ENCODE results near the gene PTBP3.

The PTBP3 gene

DNA sequence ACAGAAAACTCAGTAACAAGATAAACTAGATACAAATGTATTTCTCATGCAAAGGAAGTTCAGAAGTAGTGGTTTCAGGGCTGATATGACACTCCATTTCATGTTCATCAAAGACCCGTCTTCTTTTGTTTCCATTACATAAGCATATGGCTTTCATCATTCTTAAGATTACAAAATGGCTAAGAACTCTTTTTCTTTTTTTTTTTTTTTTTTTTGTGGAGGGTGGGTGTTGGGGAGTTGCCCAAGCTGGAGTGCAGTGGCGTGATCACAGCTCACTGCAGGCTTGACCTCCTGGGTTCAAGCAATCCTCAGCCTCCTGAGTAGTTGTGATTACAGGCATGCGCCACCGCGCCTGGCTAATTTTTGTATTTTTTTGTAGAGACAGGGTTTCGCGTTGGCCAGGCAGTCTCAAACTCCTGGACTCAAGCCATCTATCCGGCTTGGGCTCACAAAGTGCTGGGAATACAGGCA, 22.0 kb upstream of the PTBP3 start:
- DNase-seq = no peak

DNA sequence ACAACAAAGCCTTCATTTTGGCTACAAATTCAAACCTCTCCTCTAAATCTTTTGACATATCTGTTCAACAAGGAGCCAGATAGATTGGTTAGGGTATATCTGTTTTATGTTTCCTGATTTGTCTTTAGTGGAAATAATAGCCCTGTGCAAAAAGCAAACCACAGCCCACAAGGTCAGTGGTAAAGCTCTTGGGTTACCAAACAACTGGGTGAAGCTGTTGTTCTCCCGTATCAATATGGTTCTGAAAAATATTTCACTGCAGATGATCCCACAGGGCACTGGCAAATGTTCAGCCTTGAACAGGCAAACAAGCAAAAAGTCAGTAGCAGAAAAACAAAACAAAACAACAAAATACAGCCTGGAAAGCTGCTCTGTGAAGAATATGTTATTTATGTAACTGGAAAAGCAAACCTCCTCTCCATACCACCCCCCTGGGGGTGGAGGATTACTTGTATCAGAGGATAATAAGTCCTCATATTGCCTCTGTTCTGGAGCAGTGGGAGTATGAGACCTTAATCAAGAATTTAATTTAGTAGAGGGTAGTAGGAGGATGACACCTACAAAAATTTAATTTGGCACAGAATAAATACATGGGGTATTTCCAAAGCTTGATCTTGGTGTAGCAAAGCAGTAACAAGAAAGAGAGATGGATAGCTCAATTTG, 20.8 kb upstream of the PTBP3 start:
- DNase-seq = no peak

DNA sequence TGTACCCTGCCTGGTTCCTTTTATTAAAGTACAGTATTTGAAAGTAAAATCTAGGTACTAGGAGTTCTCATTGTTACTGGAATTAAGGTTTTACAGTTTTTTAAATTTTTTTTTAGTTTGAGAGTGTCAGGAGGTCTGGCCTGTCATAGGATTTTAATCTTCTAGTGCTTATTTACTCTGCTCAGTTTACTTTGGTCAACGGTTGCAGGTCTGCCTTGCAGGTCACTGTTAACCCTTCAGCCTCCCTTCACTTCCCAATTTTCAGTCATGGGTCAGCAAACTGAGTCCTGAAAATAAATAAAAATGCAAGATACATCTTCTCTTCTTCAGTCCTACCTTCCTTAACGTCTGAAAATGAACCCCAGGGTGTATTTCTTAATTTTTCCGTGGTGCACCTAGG, 18.8 kb upstream of the PTBP3 start:
- DNase-seq = no peak

DNA sequence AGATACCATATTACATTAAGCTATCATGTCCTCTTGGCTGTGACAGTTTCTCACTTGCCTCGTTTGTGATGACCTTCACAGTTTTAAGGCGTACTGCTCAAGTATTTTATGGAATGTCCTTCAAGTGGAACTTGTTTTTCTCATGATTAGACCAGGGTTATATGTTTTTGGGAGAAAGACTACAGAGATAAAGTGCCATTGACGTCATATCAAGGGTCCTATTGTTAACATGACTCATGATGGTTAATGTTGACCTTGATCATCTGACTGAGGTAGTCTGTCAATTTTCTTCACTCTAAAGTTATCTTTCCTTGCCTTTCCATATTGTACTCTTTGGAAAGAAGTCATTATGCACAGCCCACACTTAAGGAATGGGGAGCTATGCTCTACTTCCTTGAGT, 17.8 kb upstream of the PTBP3 start:
- DNase-seq = no peak

DNA sequence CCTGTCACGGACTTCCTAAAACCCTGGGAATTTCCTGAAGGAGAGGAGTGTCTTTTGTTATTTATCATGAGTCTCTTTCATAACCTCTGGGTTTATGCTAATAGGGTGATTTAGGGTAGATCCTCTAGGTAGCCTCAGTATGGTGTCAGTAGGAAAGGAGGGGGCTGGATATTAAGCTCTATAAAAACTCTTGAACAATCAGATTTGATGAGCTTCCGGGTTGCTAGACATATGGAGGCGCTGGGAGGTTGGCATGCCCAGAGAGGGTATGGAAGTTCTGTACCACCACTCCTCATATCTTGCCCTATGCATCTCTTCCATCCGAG, 15.6 kb upstream of the PTBP3 start:
- DNase-seq = no peak

DNA sequence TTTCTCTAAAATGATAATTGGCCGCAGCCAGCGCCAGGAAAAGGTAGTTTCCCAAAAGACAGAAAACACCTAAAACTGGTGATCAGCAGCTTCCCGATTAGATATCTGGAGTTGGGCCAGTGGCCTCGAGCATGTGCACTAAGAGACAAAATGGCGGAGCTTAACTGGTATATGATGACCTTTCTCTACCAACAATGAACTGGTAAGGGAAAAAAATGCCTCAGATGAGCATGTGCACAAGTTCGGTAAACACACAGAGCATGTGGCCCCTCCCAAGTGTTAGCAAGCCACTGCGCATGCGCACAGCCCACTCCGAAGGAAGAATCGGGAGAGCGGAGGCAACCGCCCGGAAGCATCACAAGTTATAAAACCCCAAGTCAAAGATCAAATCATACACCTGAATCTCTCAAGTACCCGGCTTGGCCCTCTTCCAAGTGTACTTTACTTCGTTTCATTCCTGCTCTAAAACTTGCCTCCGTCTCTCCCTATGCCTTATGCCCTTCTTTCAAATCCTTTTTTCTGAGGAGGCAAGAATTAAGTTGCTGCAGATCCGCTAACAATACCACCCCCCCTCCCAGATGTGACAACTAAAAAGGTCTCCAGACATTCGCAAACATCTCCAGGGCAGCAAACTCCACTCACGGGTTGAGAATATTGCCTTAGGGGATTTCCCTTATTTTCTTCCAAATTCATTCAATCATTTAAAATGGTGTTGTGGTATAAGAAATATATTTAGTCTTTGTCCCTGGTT, 15.0 kb upstream of the PTBP3 start:
- DNase-seq = no peak

DNA sequence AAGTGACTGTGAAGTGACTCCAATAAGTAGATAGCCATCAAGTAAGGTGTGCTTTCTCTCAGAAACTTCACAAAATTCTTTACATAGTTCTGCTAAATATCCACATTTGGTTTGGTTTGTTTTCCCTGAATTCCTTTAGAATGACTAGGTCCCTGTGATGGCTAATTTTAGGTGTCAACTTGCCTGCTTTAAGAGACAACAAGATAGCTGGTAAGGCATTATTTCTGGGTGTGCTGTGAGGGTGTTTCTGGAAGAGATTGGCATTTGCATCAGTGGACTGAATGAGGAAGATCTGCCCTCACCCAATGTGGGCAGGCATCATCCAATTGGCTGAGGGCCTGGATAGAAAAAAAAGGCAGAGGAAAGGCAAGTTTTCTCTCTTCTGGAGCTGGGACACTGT, 8.3 kb upstream of the PTBP3 start:
- no peak for DNase-seq

DNA sequence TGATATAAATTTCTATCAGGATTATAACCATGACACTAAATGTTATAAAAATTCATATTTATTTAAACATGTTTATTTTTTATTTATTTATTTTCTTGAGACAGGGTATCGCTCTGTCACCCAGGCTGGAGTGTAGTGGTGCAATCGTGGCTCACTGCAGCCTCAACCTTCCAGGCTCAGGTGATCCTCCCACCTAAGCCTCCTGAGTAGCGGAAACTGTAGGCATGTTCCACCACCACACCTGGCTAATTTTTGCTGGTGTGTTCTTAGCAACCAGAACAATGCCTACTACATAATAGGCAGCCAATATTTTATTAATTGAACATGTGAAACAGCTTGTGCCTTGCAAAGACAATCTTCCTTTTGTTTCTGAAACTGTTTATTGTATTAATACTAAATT, 6.5 kb upstream of the PTBP3 start:
- no peak for DNase-seq

DNA sequence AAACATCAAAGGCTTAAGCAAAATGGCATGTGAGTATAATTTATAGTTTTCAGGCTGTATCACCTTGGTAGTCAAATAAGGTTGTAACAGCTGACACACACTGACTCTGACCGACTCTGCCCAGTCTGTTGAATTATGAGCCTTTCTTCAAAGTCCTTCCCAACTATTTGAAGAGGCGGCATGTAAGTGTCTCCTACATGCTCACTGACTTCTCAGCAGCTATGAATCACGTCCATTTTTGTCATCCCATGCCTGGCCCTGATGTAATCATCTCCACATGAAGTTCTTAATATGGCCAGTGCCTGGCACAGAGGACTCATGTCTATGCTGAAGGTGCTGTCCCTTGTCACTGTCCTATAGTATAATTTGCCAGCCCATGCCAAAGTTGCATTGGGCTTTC, 5.1 kb upstream of the PTBP3 start:
- DNase-seq = no peak

DNA sequence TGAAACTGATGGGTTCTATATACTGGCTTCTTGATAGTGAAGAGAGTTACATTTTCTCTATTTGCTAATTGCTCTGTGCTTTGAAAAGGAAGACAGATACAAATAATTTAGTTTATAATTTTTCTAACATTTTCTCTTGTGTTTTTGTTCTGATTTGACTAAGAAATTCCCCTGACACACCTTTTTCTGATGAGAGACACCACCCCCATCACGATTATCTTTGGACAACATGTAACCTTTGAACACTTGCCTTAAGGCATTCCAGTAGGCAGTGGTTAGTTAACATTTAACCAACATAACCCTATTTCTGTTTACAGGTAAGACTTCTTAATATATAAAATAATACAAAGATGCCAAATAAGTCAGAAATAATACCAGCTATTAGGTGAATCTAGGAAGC, 4.1 kb upstream of the PTBP3 start:
- DNase-seq = no peak

DNA sequence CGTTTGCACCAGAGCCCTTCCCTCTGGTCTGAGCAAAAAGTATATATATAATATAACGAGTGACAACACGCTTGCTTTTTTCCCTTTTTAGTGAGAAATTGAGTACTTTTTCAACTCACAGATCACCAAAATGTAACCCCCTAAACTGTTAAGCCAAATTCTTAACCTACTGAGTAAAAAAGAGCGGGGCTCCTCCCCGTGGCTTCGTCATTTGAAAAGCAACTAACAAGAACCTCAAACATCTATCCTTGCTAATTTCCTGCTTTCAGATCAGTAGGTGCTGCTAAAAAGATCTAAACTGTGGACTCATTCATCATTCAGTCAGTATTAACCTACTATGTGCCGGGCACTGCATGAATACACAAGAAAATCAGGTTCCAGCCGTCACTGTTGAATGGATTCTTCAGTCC, 1.0 kb upstream of the PTBP3 start:
- peak in 1 of 2 experiments; percentile 43 for DNase-seq

DNA sequence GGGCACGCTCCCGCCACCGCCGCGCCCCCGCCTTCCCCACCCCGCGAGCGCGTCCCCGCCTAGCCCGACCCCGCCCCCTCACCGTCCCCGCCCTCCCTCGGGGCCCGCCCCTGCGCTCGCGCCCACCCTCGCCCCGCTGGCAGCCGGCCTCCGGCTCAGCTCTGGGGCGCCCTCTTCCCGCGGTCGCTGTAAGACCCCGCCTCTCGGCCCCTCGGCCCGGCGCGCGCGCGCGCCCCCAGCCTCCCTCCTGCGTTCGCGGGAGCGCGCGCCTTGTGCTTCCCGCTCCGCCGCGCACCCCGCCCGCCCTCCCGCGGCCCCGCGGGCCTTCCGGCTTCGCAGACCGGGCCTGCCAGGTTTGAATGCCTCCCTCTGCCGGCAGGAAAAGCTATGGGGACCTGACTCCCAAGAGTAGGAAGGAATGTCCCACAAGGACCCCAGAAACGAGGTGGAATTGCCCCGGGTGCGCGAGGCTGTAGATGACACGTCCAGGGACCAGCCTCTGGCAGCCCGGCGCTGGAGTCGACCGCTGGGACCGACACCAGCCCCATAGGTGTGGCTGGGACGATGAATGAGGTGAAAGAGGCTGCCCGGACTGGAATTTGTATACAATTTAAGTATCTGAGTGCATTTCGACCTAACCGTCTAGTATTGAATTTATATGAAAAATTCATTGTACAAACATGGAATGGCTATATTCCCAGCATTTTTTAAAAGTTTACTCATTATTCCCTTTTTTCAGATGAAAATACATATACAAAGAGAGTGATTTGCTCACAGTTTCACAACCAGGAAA, 416 bp upstream of the PTBP3 start:
- peak; percentile 94 for DNase-seq

DNA sequence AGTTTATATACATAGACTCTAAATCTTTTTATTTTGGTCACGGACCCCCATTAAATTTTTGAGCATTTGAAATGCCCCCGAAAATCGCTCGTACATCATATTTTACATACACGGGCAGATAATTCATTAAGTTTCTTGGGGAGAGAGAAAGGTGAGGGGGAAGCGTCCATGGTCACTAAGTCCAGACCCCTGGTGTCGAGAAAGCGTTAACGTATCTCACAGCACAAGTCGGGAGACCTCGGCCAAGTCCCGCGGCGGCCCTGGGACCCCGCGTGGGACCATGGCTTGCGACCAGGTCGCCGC, 794 bp downstream of the PTBP3 start:
- no peak for DNase-seq

DNA sequence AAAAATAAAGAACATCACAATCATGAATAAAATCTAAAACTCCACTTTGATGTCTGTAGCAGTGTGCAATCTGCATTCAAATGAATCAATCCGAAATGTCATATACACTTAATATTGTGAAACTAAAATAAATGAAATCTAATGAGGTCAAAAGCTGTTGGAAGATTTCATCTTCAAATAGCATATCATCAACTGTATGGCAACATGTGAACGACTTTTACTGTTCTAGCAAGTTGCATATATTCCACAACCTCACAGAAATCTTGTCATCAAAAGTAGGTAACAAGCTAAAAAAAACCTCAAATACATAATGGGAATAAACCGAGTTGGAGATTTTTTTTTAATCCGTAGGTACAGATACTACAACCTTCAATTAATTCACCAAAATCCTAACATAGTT, 1.2 kb downstream of the PTBP3 start:
- DNase-seq = no peak

DNA sequence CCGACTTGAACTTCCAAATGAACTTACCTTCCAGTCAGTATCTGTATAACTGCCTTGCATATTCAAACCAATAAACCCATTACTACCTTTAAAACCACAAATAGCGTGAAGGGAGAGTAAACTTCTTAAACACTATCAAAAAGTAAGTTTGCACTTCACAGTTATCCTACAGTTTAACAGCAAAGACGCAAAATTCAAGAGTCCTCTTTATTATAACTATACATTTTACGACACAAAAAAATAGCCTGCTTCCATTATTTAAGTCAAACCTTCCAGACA, 1.8 kb downstream of the PTBP3 start:
- peak in 1 of 2 experiments; percentile 11 for DNase-seq

DNA sequence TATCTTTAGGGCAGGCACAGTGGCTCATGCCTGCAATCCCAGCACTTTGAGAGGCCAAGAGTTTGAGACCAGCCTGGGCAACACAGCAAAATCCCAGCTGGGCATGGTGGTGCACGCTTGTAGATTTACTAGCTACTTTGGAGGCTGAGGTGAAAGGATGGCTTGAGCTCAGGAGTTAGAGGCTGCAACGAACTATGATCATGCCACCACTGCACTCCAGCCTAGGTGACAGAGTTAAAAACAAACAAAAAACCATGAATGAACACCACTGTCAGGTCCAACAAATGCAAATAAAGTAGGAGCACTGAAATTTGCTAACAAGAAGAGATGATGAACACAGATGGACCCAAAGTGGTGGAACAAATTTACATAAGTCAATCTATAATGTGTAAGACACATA, 4.9 kb downstream of the PTBP3 start:
- no peak for DNase-seq

DNA sequence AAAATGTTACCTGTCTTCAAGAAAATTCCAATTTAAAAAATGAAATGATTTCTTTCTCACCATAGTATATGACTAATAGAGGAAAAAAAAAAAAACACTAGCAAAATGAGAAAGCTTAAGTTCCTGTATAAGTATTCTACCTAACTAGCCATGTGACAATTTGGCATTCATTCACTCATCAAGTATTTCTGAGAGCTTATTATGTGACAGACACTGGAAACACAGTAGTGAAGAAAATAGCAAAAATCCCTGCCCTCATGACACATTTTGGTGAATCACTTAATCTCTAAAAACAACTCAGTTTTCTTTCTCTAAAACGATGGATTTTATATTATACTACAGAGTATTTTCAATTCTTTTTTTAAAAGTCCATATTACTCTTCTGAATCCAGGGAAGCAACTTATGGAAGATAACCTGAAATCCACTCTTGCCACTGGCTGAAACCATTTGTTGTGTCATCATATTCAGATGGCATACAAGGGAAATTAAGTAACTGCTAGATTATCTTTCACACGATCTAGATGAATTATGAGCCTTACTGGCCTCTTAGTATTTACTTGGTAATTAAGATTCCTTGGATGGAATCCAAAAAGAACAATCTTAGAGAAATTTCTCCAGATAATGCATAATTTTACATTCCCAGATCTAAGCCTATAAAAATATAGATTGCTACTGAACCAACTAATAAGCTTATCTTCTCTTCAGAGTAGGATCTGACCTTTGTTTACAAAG, 5.5 kb downstream of the PTBP3 start:
- DNase-seq = peak in 1 of 2 experiments; percentile 18

DNA sequence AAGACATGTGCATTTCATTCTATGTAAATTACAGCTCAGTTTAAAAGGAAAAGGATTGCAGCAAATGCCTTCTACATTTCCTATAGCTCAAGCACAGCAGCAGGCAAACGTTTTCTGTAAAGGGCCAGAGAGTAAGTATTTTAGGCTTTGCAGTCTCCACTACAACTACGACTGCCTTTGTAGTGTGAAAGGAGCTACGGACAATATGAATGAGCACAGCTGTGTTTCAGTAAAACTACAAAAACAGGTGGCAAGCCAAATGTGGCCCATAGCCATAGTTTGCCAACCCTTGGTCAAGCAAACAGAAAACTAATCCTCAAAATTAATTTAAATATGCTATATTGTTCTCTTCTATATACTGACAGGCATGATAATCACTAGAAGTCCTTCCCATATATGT, 7.2 kb downstream of the PTBP3 start:
- peak in 1 of 2 experiments; percentile 44 for DNase-seq

DNA sequence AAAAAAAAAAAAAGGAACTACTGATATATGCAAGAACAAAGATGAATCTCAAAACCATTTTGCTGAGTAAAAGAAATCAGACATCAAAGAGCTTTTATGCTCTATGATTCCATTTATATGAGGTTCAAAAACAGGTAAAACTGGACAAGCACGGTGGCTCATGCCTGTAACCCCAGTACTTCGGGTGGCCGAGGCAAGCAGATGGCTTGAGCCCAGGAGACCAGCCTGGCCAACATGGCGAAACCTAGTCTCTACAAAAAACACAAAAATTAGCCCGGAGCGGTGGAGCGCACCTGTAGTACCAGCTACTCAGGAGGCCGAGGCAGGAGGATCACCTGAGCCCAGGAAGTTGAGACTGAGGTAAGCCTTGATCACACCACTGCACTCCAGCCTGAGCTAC, 7.8 kb downstream of the PTBP3 start:
- no peak for DNase-seq

DNA sequence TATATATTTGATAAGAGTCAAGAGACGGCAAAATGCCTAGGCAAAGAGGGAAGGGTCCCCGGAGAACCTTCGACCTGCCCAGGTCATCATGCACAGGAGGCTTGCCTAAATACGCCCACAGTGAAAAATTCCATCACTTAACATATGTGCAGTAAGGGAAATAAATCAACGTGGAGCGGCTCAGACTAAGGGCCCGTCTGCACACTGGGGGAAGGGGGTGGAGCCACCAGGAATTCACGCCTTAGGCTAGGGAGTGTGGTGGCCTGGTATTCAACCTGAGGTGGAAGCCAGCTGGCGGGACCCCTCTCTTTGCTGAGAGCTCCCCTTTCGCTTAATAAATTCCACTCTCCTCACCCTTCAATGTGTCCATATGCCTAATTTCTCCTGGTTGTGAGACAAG, 8.3 kb downstream of the PTBP3 start:
- DNase-seq = no peak

DNA sequence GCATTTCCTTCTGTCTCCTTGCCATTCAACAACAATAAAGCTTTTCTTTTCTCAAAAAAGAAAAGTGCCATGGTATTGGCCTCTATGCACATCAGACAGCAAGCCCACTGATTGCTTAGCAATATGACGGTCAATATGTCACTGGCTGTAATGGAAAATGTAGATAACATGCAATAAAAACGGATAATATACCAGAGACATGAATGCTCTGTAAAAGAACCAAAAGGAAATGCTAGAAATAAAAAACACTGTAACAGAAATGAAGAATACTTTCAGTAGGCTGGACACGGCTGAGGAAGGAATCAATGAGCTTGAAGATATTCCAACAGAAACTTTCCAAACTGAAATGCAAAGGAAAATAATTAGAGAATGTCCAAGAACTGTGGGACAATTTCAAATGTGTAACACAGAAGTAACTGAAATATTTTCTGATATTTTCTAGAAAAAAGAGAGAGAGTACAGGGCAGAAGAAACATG, 10.0 kb downstream of the PTBP3 start:
- no peak for DNase-seq

DNA sequence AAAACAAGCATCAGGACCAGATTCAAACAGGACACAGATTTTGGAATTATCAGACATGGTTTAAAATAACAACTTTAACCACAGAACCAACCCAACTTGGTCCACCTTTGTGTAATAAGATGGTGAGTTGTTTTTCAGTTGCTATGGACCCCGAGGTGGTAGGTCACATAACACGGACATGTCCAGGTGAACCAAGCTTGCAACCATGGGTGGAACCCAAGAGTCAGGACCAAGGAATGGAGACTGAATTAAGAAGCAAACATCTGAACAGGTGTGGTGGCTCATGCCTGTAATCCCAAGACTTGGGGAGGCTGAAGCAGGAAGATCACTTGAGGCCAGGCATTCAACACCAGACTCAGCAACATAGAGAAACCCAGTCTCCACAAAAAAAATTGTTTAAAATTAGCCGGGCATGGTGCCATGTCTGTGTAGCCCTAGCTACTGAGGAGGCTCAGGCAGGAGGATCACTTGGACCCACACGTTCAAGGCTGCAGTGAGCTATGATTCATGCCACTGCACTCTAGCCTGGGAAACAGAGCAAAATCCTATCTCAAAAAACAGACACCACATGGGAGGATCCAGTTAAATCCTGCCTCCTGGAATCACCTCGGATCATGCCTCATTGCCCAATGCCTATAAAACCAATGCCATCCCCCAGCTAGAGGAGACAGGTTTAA, 10.6 kb downstream of the PTBP3 start:
- DNase-seq = no peak
